Pulmonary artery endothelial cell (primary cell): Measurements from ENCODE around the gene FBXO30. TPM values are rescaled to one million over a fixed set of nuclear protein-coding genes. Genes with fewer than 3 reads are reported as not detected.

Experiments
- DNase-seq: peaks from one replicate; pipeline ENCODE4 v3.0.0-alpha.2; 2011; ENCODE audit warnings: low read depth, low spot score
- total RNA-seq: library from RNA; depleted of rRNA; stranded (reverse); fragments of >200 nt; gene quantifications from 2 replicates; pipeline ENCODE4 v1.2.3, GENCODE V29; 2014

FBXO30 gene
- total RNA-seq, 1 donor from 2014 or later = 16.4 TPM

- DNase-seq = no peak
Observed at GRCh38 chr6:145752638-145753037, 62.0 kb downstream of the FBXO30 start.

DNA sequence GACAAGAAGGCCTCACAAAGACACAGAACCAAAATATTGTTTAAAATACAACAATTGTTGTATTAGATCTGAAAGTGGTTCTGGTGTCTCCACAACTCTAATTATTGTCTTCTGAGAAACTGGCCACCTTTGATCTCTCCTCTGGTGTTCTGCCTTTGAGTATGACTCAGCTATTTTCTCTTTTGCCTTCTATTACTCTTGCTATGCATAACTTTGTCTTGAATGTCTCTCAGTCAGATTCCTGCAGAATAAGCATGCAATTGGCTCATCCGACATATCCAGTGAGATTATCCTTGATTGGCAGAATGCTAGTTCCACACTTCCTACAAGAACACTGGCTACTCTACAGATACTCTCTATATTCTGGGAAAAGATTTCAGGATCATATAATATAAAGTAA lies 65.0 kb downstream of the FBXO30 start:
- DNase-seq = no peak

- DNase-seq = no peak
Observed at GRCh38 chr6:145745861-145746260, 68.7 kb downstream of the FBXO30 start.

DNA sequence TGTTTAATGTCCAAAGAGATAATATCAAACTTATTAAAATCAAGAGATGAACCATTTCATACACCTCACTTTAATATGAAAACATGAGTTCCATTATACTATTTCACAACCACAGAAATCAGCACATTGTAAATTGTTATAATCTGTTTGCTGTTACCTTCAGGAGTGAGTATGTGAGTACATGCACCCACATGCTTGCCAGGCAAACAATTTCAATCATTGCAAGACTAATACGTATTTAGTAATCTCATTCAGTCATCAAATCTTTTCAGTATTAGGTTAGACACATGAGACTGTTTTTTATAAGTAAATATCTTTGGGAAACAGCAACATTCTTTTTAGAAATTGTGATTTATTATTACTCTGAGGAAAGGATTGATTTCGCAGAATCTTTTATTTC lies 70.0 kb downstream of the FBXO30 start:
- DNase-seq = no peak

Other genes with a start within 250 kb of the FBXO30 start
- 5.9 and 9.0 TPM in 2 replicates for gene EPM2A, start 79.3 kb downstream of the FBXO30 start, total RNA-seq
- 14.7 and 14.8 TPM in 2 replicates for gene SHPRH, start 149.6 kb upstream of the FBXO30 start, total RNA-seq
- gene GRM1, start 214.3 kb upstream of the FBXO30 start, total RNA-seq = under 0.01 TPM in 2 replicates